Upper lobe of left lung (tissue), 4 donors: ENCODE results near the gene RETREG2.
A peak's percentile ranks its signal among the peaks of the same experiment; 100 is the strongest.

Experiments used
- CTCF ChIP-seq, 6 experiments: fragments of 450-650 bp in 4 of 6; fragments of 200-600 bp in 2 of 6; sonication (generic) in 2 of 6; IDR thresholded peaks; one replicate each; pipeline ENCODE4 v1.5.1; 2016 to 2019; ENCODE audit warnings: antibody characterized with exemption in 6 of 6
- EP300 ChIP-seq, 4 donors: sonication (generic); formaldehyde crosslinking; IDR thresholded peaks; one replicate each; pipeline ENCODE4 v1.5.1; 2017; ENCODE audit warnings: antibody characterized with exemption in 4 of 4, control low read depth in 2 of 4
- POLR2A ChIP-seq, 4 donors: fragments of 450-650 bp; IDR thresholded peaks; one replicate each; pipeline ENCODE4 v1.5.1; 2016 to 2017; ENCODE audit warnings: antibody characterized with exemption in 4 of 4, mild to moderate bottlenecking in 2 of 4

GRCh38 chr2:219218217-219218731 is 40.2 kb downstream of the RETREG2 start:
- TF ChIP-seq POLR2A (IDR thresholded peaks at IDR 0.05) (peak in 1 of 4 donors; percentile 6), EP300 (IDR thresholded peaks at IDR 0.05) (no peak), CTCF (IDR thresholded peaks at IDR 0.05) (peak in 1 of 6 experiments; percentile 20)
